HG03442 (cell line): ENCODE measurements around the gene MRPS2.
"Not testable (repeated sequence)": the region's sequence is repeated elsewhere in the genome, so short reads cannot be mapped to it uniquely, and the experiment has no call there.

Experiments used
- ATAC-seq: cut with Tn5 transposase; IDR thresholded peaks from one replicate; pipeline ENCODE4 v1.9.1; 2021; ENCODE audit warnings: mild to moderate bottlenecking, moderate library complexity; ENCODE audit not compliant: unreplicated experiment

MRPS2 gene

DNA sequence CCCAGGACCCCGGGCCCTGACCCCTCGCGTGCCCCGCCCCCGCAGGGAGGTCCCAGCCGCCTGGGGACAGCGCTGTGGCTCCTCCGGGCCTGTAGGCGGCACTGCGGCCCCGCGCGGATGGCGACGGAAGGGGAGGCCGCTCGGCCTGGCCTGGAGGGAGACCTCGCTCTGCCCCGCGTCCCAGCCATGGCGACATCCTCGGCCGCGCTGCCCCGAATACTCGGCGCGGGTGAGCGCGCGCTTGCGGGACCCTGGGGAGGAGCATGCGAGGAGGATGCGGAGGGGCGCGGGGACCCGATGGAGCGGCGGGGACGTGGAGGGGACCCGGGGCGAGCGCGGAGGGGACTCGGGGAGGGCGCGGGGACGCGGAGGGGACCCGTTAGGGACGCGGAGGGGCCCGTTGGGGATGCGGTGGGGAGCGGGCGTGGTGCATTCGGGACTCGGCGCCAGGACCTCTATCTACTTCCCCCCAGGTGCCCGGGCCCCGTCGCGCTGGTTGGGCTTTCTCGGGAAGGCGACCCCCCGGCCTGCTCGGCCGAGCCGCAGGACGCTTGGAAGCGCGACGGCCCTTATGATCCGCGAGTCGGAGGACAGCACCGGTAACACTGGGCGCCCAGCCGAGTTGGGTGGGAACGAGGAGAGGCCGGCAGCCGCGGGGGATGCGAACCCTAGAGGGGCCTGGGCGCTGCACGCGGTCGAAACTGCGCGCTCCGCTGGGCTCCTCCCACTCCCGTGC lies at the start of gene MRPS2:
MRPS2 (plus strand) TSS at position 158 of the 736 bp plus-strand sequence; CDS start at position 187, 29 bp downstream.
- peak; percentile 74 for ATAC-seq

DNA sequence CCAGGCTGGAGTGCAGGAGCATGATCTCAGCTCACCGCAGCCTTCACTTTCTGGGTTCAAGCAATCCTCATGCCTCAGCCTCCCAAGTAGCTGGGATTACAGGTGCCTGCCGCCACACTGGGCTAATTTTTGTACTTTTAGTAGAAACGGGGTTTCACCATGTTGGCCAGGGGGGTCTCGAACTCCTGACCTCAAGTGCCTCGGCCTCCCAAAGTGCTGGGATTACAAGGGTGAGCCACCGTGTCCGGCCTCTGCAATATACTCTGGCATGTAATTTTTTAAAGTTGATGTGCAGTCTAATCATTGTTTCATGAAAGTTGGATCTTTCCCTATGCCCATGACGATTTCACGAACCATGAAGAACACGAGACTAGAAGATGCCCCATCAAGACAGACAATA lies 49.5 kb upstream of the MRPS2 start:
- no peak for ATAC-seq

DNA sequence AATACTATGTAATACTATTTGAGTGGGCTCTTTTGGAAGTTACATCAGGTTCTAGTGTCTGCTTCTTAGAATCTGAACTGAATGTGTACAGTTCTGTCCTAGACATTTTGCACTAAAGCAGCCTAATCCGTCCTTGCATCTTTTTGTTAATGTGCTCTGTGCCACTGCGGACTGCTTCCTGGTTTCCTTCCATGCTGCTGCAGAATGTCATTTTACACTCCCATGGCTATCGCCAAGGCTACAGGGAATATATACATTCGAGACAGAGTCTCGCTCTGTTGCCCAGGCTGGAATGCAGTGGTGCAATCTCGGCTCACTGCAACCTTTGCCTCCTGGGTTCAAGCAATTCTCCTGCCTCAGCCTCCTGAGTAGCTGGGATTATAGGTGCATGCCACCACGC lies 48.6 kb upstream of the MRPS2 start:
- not testable (repeated sequence) for ATAC-seq

DNA sequence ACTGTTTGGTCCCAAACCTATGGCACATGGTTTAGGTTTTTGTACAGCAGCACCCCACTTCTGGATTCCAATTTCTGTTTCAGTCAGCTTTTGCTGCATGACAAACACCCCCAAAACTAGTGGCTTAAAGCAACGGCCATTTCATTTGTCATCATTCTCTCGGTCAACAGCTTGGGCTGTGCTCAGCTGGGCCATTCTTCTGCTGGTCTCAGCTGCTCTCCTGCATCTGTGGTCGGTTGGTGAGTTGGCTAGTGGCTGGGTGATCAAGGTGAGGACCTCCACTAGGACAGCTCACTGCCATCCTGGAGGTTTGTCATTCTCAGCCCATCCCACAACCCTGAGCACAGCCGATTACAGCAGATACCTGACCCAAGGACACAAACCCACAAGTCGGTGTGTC lies 45.7 kb upstream of the MRPS2 start:
- ATAC-seq: no peak

DNA sequence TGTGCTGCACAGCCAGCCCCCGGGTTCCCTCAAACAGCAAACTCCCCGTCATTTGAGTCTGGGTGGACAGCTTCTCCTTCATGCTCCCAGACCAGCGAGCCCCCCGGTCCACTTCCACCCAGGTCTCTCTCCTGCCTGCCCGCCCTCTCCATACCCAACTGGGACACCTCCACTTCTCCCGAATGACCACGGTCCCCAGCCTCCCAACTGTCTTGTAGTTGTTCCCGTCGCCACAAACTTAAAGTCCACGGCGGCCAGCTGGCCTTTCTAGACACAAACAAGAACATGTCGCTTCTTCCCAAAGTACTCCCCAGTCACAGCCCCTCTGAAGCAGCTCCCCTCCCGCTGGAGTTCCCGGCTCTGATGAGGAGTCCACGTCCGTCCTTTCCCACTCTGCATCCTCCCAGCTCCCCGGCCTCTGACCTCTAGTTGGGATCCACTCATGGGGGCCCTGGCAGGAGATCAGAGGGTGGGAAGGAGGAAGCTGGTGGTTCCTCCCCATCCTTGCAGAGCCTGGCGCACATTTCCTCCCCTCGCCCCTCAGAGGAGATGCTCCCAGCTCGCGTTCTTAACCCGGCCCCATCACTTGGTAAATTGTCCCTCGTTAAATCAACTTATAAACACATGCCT lies 45.0 kb upstream of the MRPS2 start:
- ATAC-seq: no peak

DNA sequence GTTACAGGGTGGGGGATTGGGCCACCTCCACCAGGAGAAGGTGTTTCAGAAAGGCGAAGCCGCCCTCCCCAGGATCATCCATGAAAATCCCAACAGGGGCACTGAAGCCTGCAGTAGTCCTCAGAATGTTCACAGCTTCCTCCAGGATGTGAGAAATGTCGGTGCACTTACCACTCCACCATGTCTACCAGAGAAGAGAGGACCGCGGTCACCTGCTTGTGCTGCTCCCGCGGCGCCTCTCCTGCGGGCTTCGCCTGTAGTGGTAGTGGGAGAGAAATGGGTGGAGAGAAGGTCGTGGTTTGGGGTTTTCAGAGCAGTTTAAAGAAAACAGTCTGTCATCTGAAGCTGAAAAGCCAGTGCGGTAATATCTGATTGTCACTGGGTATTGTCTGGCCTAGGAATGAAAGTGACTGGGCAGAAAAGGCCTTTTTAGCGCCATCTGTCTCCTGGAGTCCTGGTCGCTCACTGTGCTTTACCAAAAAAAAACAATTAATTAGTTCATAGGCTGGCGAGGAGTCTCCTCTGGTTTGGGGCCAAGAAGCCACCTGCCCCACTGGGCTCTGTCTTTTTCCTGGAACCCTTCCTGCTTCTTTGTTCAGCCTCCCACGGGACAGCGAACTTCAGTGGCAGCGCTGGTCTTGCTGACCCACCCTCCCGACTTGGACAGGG lies 43.9 kb upstream of the MRPS2 start:
- ATAC-seq: no peak

DNA sequence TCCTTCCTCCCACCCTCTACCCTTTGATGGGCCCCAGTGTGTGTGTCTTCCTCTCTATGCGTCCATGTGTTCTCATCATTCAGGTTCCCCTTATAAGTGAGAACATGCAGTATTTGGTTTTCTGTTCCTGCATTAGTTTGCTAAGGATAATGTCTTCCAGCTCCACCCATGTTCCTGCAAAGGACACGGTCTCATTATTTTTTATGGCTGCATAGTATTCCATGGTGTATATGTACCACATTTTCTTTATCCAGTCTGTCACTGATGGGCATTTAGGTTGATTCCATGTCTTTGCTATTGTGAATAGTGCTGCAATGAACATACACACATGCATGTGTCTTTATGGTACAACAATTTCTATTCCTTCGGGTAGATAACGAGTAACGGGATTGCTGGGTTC lies 42.0 kb upstream of the MRPS2 start:
- ATAC-seq: not testable (repeated sequence)

DNA sequence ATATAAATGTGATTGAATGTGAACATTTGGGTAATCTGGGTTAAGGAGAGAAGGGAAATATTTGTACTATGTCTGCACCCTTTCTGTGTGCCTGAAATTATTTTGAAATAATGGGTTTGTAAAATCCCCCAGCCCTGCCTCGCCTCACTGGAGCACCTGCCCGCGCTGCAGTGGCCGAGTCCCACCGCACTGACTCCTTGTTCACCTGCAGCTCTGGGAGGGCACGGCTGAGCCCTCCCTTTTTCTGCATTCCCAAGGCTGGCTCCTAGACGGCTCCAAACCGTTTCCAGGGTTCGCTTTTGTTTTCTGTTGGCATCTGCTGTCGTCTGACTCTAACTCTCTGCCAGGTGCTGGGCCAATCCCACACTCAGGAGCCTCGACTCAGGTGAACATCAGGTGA lies 38.5 kb upstream of the MRPS2 start:
- no peak for ATAC-seq

DNA sequence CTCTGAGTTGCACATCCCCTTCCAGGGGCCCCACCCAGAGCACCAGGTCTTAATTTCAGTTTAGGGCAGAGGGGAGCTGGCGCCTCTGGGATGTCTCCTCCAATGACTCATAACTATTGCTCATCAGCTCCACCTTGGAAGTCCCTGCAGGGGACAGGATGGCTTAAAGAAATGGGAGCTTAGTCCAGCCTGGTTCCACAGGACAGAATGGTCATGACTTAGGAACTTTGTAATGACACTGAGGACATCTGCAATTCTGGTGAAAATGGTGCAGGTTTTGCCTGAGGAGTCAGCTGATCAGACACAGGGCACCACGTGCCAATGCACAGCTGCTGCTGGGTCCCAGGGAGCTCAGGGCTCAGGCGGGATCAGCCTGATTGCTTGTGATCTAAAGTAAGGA lies 37.3 kb upstream of the MRPS2 start:
- ATAC-seq: no peak

DNA sequence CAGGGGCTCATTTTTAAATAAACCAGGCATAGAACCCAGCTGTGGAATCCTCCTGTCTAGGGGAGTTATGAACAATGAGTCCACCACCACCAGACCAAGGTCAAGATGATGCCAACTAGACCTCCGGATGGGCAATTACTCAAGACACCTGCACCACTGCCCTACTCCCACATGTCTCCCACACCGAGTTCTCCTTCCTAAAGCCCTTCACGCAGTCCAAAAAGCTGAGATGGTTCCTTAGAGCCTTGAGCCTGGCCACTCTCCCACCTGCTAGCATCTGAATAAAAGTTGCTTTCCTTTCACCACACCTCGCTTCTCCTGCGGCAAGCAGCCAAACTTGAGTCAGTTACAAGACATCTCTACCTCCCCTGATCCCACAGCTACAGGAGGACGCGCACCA lies 36.3 kb upstream of the MRPS2 start:
- no peak for ATAC-seq

DNA sequence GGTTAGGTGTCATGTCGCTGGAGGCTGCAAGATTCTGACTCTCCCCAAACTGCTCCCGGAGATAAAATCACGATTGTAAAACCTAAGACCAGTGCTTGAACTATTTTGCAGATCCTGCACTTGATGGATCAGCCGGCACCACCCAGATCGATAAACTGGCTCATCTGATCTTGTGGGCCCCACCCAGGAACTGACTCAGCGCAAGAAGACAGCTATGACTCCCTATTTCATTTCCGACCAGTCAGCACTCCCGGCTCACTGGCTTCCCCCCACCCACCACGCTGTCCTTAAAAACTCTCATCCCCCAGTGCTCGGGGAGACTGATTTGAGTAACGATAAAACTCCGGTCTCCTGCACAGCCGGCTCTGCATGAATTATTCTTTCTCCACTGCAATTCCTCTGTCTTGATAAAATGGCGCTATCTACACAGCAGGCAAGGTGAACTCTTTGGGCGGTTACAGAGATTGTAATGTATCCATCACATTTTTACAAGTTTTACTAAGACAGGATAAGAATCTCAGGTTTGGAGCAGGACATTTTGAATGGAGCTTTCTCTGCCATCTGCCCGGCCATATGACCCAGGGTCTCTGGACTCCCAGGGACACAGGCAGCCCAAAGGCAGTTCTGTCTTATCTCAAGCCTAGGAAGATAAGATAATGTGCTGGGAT lies 31.5 kb upstream of the MRPS2 start:
- ATAC-seq: no peak

DNA sequence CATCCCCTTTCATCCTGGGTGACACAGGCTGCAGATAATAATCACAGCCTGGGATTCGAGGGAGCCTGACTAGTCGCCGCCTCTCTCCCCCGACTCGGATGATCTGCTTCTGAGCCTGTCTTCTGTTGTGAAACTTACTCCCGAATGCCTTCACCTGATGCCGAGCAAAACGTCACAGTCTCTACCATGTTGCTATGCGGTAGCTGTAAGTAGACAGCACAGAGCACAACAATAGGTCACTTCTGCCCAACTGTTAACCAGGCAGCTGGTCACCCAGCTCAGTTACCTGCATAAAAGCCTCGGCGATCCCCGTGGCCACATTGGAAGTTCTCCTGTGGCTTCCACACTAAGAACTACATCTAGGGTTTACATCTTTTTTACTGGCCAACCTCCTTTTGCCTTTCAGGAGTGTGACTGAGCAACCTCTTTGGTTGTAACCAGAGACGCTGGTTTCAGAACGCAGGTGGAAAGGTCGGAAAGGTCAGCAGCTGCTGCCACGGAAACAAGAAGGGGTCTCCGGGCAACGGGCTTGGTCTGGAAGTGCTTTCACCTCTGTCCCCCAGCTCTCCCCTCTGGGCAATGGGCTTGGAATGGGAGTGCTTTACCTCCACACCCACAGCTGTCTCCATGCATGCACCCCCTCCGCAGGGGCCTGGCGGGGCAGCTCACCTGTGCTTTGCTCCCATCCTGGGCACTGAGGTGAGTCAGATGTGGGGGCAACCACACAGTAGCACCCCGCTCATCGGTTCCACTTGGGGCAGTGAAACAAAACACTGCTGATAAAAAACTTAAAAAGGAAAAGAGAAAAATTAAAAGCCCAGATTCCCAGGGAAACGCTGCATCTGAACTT lies 28.5 kb upstream of the MRPS2 start:
- no peak for ATAC-seq

DNA sequence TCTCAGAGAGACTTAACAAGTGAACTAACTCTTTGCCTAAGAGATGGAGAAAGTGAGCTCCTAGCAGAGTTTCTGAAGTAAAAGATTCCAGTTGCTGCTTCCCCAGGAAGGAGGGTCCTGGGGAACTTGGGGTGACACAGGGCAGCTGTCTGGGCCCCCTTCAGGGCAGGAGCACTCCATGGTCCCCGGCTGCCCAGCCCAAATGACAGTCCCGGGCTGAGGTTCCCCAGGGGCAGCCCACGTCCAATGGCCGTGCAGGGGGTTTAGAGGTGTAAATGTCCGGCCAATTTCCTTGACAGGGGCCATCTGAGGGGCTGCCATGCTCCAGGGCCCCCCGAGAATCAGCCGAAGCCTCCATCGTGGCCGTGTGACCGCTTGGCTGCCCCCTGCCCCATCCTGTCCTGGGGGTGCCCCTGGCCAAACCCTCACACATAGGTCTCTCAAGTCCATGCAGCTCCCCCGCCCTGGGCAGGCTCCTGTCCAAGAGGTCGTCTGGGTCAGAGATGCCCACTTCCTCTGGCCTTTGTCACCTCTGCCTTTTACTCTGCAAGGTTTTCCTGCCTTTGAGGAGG lies 26.4 kb upstream of the MRPS2 start:
- ATAC-seq: no peak

DNA sequence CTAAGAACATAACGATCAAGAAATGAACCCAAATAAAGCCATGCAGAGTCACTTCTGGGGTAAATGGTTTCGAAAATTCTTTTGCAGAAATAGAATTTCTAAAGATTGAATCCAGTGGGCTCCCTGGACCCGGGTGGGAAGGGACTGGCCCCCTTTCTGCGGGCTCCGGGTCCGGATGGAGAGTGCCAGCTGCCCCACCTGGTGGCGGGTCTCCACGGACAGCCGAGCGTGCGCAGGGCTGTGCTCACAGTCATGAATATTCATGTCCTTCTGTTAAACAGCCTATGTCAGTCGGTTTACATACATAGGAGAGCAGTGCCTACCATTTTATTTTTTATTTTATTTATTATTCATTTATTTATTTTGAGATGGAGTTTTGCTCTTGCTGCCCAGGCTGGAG lies 25.6 kb upstream of the MRPS2 start:
- ATAC-seq: no peak

DNA sequence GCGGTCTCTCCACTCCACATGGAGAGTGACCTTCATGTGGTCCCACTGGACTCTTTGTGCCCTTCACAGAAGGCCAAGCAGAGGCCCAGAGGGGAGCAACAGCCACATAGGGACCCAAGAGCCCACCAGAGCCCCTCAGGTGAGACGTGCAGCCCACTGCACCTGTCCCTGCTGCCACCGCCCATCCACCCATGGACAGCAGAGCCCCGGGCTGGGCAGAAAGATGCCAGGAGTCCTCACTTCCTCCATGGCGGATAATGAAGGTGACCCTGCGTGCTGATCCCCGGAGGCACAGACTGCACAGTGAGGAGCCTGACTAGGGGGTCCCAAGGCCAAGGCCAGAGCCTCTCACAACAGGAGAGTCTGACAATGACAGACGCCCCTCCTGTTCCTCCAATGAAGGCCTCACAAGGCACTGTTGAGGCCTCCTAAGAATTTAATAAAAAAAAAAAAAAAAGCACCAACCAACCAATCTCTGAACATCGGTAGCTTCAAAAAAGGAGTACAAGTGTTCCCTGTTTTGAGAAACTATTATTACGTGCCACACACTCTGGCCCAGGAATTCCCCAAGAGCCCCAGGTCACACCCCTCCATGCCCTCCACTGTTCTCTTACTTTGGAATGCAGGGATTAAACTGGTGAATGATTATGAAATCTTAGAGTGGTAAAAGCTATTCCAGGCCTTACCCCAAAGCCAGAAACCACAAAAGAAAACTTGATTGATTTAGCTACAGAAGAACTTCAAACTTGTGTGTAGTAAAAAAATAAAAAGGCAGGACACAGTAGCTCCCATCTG lies 23.7 kb upstream of the MRPS2 start:
- ATAC-seq: no peak

DNA sequence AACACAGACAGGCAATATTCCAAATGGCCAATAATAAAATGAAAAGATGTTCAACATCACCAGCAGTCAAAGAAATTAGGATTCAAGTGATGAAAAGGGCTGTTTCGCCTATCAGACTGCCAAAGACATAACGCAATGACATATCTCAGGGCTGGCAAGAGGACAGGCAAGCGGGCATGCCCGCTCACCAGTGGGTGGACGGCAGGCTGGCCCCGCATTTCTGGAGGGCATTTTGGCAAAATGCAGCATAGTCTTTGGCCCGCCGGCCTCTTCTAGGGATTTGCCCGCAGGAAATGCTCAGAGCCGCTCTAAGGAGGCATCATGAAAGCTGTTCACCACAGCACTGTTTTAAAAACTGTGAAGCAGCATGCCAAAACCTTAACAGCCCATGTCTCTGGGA lies 22.3 kb upstream of the MRPS2 start:
- no peak for ATAC-seq

DNA sequence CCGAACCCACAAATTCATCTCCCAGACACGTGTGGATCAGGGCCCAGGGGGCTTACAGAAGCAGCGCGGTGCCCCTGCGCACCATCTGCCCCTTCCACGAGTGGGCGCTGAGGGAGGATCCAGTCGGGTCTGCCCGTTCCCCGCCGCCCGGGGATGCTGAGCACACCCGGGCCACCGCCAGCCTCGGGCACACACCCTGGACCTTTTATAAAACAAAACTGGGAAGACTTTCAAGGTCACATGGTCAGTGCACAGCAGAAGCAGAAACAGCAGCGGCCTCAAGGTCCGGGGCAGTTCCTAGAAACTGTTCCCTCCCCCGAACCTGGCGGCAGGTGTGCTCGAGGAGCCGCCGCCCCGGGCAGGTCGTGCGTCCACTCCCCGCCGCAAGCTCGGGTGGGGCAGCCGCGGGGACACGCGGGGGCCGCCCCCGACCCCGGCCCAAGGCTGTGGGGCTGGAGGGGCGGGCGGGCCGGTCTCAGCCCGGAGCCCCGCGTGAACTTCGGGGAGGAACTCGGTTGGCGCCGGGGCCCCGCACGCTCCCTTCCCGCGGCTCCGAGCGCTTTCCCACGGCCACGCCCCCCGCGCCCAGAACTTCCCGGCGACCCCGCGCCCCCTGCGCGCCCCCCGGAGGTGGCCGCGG lies 21.5 kb upstream of the MRPS2 start:
- ATAC-seq: no peak

DNA sequence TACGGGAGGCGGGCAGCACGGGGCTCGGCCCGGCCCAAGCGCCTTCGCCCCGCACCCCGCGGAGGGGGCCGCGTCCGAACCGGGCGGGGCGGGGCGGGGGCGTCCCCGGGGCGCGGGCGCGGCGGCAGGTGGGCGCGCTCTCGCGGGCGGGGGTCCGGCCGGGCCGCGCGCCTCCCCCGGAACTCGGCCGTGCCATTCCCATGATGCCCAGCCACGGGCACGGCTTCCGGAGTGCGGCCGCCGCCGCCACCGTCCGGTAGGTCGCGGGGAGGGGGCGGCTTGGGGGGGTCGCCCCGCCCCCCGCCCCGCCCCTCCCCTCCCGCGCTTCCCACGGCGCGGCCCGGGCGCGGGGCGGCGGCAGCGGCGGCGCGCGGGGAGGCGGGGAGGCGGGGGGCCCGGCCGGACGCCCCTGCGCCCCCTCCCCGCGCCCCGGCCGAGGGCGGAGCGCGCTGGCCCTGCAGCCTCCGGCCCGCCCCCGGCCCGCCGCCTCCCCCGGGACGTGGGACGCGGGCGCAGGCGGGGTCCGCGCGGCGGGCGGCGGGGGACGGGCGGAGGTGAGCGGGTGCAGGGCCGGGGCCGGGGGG lies 20.9 kb upstream of the MRPS2 start, which contains the start of gene PPP1R26:
PPP1R26 (plus strand) TSS at position 314 of the 584 bp plus-strand sequence. CDS start 4,729 bp downstream, outside the sequence.
- no peak for ATAC-seq
